ENCODE data around the gene RAB8A.
"Not testable (repeated sequence)": the region's sequence is repeated elsewhere in the genome, so short reads cannot be mapped to it uniquely, and the experiment has no call there.

Gene RAB8A

GRCh38 chr19:16078759-16079707, 32.7 kb upstream of the RAB8A start:
- peak in 1 of 2 experiments; percentile 43 for DNase-seq (ENCODE audit: low read depth in 2 of 2)

GRCh38 chr19:16084067-16084685, 27.5 kb upstream of the RAB8A start:
- DNase-seq (ENCODE audit: low read depth in 2 of 2) = no peak

GRCh38 chr19:16085115-16085514, 26.6 kb upstream of the RAB8A start:
- DNase-seq (ENCODE audit: low read depth in 2 of 2) = no peak

GRCh38 chr19:16087404-16087803, 24.3 kb upstream of the RAB8A start:
- not testable (repeated sequence) for DNase-seq (ENCODE audit: low read depth in 2 of 2)

GRCh38 chr19:16087940-16088339, 23.7 kb upstream of the RAB8A start:
- no peak for DNase-seq (ENCODE audit: low read depth in 2 of 2)

GRCh38 chr19:16088351-16089009, 23.2 kb upstream of the RAB8A start:
- no peak for DNase-seq (ENCODE audit: low read depth in 2 of 2)

- DNase-seq (ENCODE audit: low read depth in 2 of 2) = no peak
Measured at GRCh38 chr19:16089010-16089846, 22.5 kb upstream of the RAB8A start.

GRCh38 chr19:16091546-16092475, 19.9 kb upstream of the RAB8A start:
- no peak for DNase-seq (ENCODE audit: low read depth in 2 of 2)

- no peak for DNase-seq (ENCODE audit: low read depth in 2 of 2)
Measured at GRCh38 chr19:16094360-16095070, 17.2 kb upstream of the RAB8A start.

- no peak for DNase-seq (ENCODE audit: low read depth in 2 of 2)
Measured at GRCh38 chr19:16095071-16095571, 16.6 kb upstream of the RAB8A start.

GRCh38 chr19:16096280-16096855, 15.3 kb upstream of the RAB8A start:
- DNase-seq (ENCODE audit: low read depth in 2 of 2) = no peak

GRCh38 chr19:16098416-16098768, 13.3 kb upstream of the RAB8A start:
- no peak for DNase-seq (ENCODE audit: low read depth in 2 of 2)

- no peak for DNase-seq (ENCODE audit: low read depth in 2 of 2)
Measured at GRCh38 chr19:16098821-16099220, 12.9 kb upstream of the RAB8A start.

GRCh38 chr19:16099314-16099965, 12.2 kb upstream of the RAB8A start:
- not testable (repeated sequence) for DNase-seq (ENCODE audit: low read depth in 2 of 2)

- no peak for DNase-seq (ENCODE audit: low read depth in 2 of 2)
Measured at GRCh38 chr19:16100524-16100923, 11.2 kb upstream of the RAB8A start.

GRCh38 chr19:16104722-16105121, 7.0 kb upstream of the RAB8A start:
- DNase-seq (ENCODE audit: low read depth in 2 of 2) = no peak

GRCh38 chr19:16106121-16106520, 5.6 kb upstream of the RAB8A start:
- no peak for DNase-seq (ENCODE audit: low read depth in 2 of 2)

- no peak for DNase-seq (ENCODE audit: low read depth in 2 of 2)
Measured at GRCh38 chr19:16111909-16112752, 442 bp downstream of the RAB8A start.

Measured in stimulated activated CD4-positive, alpha-beta T cell treated with anti-CD3 and anti-CD28 coated beads, Interleukin-12 subunit alpha, Interleukin-12 subunit beta, amount 100 ng/mL, for 24 hours (primary cell).